Peyer's patch (tissue), 4 donors: ENCODE results near the gene GABRD. TPM values are rescaled to one million over a fixed set of nuclear protein-coding genes. Genes with fewer than 3 reads are reported as not detected.

ENCODE experiments used
- DNase-seq, 3 donors: peaks; one replicate each; pipeline ENCODE4 v3.0.0-alpha.2; 2017 to 2019
- H3K27ac ChIP-seq, 4 donors: fragments of 200-600 bp; sonication (generic); one replicate each; pipeline ENCODE4 v1.5.1; 2016 to 2019
- H3K27me3 ChIP-seq, 2 donors: fragments of 200-600 bp; sonication (generic); one replicate each; pipeline ENCODE4 v1.5.1; 2019
- H3K36me3 ChIP-seq, 3 donors: fragments of 200-600 bp; sonication (generic); one replicate each; pipeline ENCODE4 v1.5.1; 2016 to 2019
- H3K4me1 ChIP-seq, 4 donors: fragments of 200-600 bp; sonication (generic); one replicate each; pipeline ENCODE4 v1.5.1; 2016 to 2019
- H3K4me3 ChIP-seq, 4 donors: fragments of 200-600 bp; sonication (generic); 1 replicate in 3 of 4; 2 replicates in 1 of 4; pipeline ENCODE4 v1.5.1; 2016 to 2019; ENCODE audit warnings: mild to moderate bottlenecking in 1 of 4
- H3K9me3 ChIP-seq, 4 donors: fragments of 200-600 bp; sonication (generic); one replicate each; pipeline ENCODE4 v1.5.1; 2016 to 2019; ENCODE audit warnings: mild to moderate bottlenecking in 1 of 4
- CTCF ChIP-seq, 6 experiments: fragments of 450-650 bp in 4 of 6; fragments of 200-600 bp in 2 of 6; sonication (generic) in 1 of 6; IDR thresholded peaks; one replicate each; pipeline ENCODE4 v1.5.1; 2017 to 2019; ENCODE audit warnings: antibody characterized with exemption in 6 of 6, mild to moderate bottlenecking in 3 of 6, moderate library complexity in 1 of 6
- POLR2A ChIP-seq, 2 donors: fragments of 450-650 bp; IDR thresholded peaks; one replicate each; pipeline ENCODE4 v1.5.1; 2017; ENCODE audit warnings: antibody characterized with exemption in 2 of 2, mild to moderate bottlenecking in 2 of 2, moderate library complexity in 2 of 2
- total RNA-seq, 4 donors: library from RNA; depleted of rRNA; stranded (reverse); fragments of >200 nt; gene quantifications; one replicate each; pipeline ENCODE4 v1.1.0, GENCODE V29; 2016

GABRD gene
- total RNA-seq, 4 donors from 2014 or later = not detected

GRCh38 chr1:2028870-2029560 lies 9.9 kb downstream of the GABRD start:
- peaks cover 0 to 13% (median 0%) of the 10 kb centered on the region in 4 donors for H3K4me1 ChIP-seq
- no peak for DNase-seq
- no peak for TF ChIP-seq POLR2A (IDR thresholded peaks at IDR 0.05)
- TF ChIP-seq CTCF (IDR thresholded peaks at IDR 0.05) = no peak
- no peak overlapping the region for H3K27ac ChIP-seq
- no peaks in the 10 kb centered on the region for H3K9me3 ChIP-seq
- H3K27me3 ChIP-seq = no peaks in the 10 kb centered on the region
- no peak overlapping the region for H3K4me3 ChIP-seq
- no peaks in the 10 kb centered on the region for H3K36me3 ChIP-seq

- peaks cover 0 to 13% (median 0%) of the 10 kb centered on the region in 4 donors for H3K4me1 ChIP-seq
- H3K36me3 ChIP-seq = no peaks in the 10 kb centered on the region
- no peaks in the 10 kb centered on the region for H3K9me3 ChIP-seq
- no peak for DNase-seq
- no peaks in the 10 kb centered on the region for H3K27me3 ChIP-seq
- H3K4me3 ChIP-seq = no peak overlapping the region
- no peak overlapping the region for H3K27ac ChIP-seq
- no peak for TF ChIP-seq POLR2A (IDR thresholded peaks at IDR 0.05)
- TF ChIP-seq CTCF (IDR thresholded peaks at IDR 0.05) = no peak
These were observed 10.4 kb downstream of the GABRD start for GRCh38 chr1:2029561-2029960.

- Histone ChIP-seq H3K27ac (no peak overlapping the region), H3K27me3 (no peaks in the 10 kb centered on the region), H3K4me3 (no peak overlapping the region), H3K9me3 (no peaks in the 10 kb centered on the region), H3K4me1 (peaks cover 0 to 11% (median 0%) of the 10 kb centered on the region in 4 donors), H3K36me3 (no peaks in the 10 kb centered on the region)
- TF ChIP-seq POLR2A (IDR thresholded peaks at IDR 0.05) (no peak), CTCF (IDR thresholded peaks at IDR 0.05) (no peak)
- DNase-seq = no peak
These were observed 11.1 kb downstream of the GABRD start for GRCh38 chr1:2030076-2030871.

- Histone ChIP-seq H3K4me1 (no peaks in the 10 kb centered on the region), H3K27me3 (no peaks in the 10 kb centered on the region), H3K27ac (no peak overlapping the region), H3K4me3 (no peak overlapping the region), H3K36me3 (no peaks in the 10 kb centered on the region), H3K9me3 (no peaks in the 10 kb centered on the region)
- TF ChIP-seq CTCF (IDR thresholded peaks at IDR 0.05) = no peak
- TF ChIP-seq POLR2A (IDR thresholded peaks at IDR 0.05) = no peak
- DNase-seq = no peak
These were observed 12.7 kb downstream of the GABRD start for GRCh38 chr1:2031546-2032540.

GRCh38 chr1:2032737-2033136 lies 13.6 kb downstream of the GABRD start:
- H3K4me1 ChIP-seq = no peaks in the 10 kb centered on the region
- no peak for TF ChIP-seq CTCF (IDR thresholded peaks at IDR 0.05)
- TF ChIP-seq POLR2A (IDR thresholded peaks at IDR 0.05) = no peak

More at GRCh38 chr1:2032737-2033136, 13.6 kb downstream of the GABRD start:
- H3K27me3 ChIP-seq = no peaks in the 10 kb centered on the region
- H3K4me3 ChIP-seq = no peak overlapping the region
- H3K27ac ChIP-seq = no peak overlapping the region
- no peak for DNase-seq
- H3K36me3 ChIP-seq = no peaks in the 10 kb centered on the region
- H3K9me3 ChIP-seq = no peaks in the 10 kb centered on the region
